ENCODE data around the gene WNT3A.

Gene WNT3A

GRCh38 chr1:228073061-228073856 lies 66.5 kb downstream of the WNT3A start:
- no peak for DNase-seq

- no peak for DNase-seq
Measured at GRCh38 chr1:228073857-228074545, 67.2 kb downstream of the WNT3A start.

GRCh38 chr1:228074954-228075730 lies 68.3 kb downstream of the WNT3A start:
- DNase-seq = no peak

- DNase-seq = no peak
Measured at GRCh38 chr1:228075801-228076271, 69.0 kb downstream of the WNT3A start.

GRCh38 chr1:228076796-228077430 lies 70.1 kb downstream of the WNT3A start:
- no peak for DNase-seq

- DNase-seq = peak; percentile 0
Measured at GRCh38 chr1:228077565-228078330, 71.0 kb downstream of the WNT3A start.

GRCh38 chr1:228079013-228079412 lies 72.2 kb downstream of the WNT3A start:
- peak; percentile 1 for DNase-seq

GRCh38 chr1:228079601-228080263 lies 72.9 kb downstream of the WNT3A start:
- peak; percentile 3 for DNase-seq

GRCh38 chr1:228081144-228081543 lies 74.3 kb downstream of the WNT3A start:
- no peak for DNase-seq

- no peak for DNase-seq
Measured at GRCh38 chr1:228081578-228082213, 74.9 kb downstream of the WNT3A start.

GRCh38 chr1:228082214-228082917 lies 75.6 kb downstream of the WNT3A start, which contains the start of gene ARF1:
Gene ARF1, plus strand, starts transcription at chr1:228082708. Its CDS starts 14,407 bp downstream, at chr1:228097115.
- DNase-seq = peak; percentile 92

GRCh38 chr1:228082918-228083870 lies 76.4 kb downstream of the WNT3A start:
- peak; percentile 39 for DNase-seq

GRCh38 chr1:228083871-228084278 lies 77.1 kb downstream of the WNT3A start:
- no peak for DNase-seq

- DNase-seq = no peak
Measured at GRCh38 chr1:228084325-228084724, 77.5 kb downstream of the WNT3A start.

- no peak for DNase-seq
Measured at GRCh38 chr1:228084797-228085196, 78.0 kb downstream of the WNT3A start.

- no peak for DNase-seq
Measured at GRCh38 chr1:228085287-228085951, 78.6 kb downstream of the WNT3A start.

- DNase-seq = no peak
Measured at GRCh38 chr1:228087771-228088251, 81.0 kb downstream of the WNT3A start.
